H1 (cell line): ENCODE measurements around the gene OSBPL6.

Experiments used
- ATF3 ChIP-seq: IDR thresholded peaks from 2 replicates; pipeline ENCODE4 v1.6.1; 2011; ENCODE audit warnings: low read depth, mild to moderate bottlenecking, low read length; ENCODE audit not compliant: insufficient read depth
- CEBPB ChIP-seq: IDR thresholded peaks from 2 replicates; pipeline ENCODE4 v1.6.1; 2012; ENCODE audit warnings: low read depth, low read length
- GABPA ChIP-seq: IDR thresholded peaks from 2 replicates; pipeline ENCODE4 v1.6.1; 2011; ENCODE audit warnings: mild to moderate bottlenecking, low read length, moderate library complexity, borderline replicate concordance; ENCODE audit not compliant: insufficient read depth
- HDAC2 ChIP-seq, 2 experiments: fragments of 300-600 bp in 1 of 2; sonication (generic) in 1 of 2; IDR thresholded peaks; 2 replicates each; pipeline ENCODE4 v1.6.1; 2011 to 2012; ENCODE audit warnings: low read depth in 2 of 2, low read length in 2 of 2, mild to moderate bottlenecking in 2 of 2, moderate library complexity in 2 of 2, borderline replicate concordance in 1 of 2, inconsistent platforms in 1 of 2
- JUN ChIP-seq: IDR thresholded peaks from 2 replicates; pipeline ENCODE4 v1.6.1; 2011; ENCODE audit warnings: low read depth, mild to moderate bottlenecking, improper control_type of control experiment, low read length
- KDM1A ChIP-seq: fragments of 200-600, 300-600 bp; sonication (generic); IDR thresholded peaks from 2 replicates; pipeline ENCODE4 v1.7.1; 2016; ENCODE audit warnings: mild to moderate bottlenecking, low read length, borderline replicate concordance
- POLR2A ChIP-seq, 2 experiments: IDR thresholded peaks; 1 replicate in 1 of 2; 2 replicates in 1 of 2; pipeline ENCODE4 v1.6.1; 2011; ENCODE audit warnings: low read depth in 2 of 2, low read length in 2 of 2, mild to moderate bottlenecking in 2 of 2; ENCODE audit errors: control extremely low read depth in 1 of 2
- POLR2AphosphoS5 ChIP-seq: IDR thresholded peaks from 2 replicates; pipeline ENCODE4 v1.6.1; 2011; ENCODE audit warnings: low read depth, low read length
- SP1 ChIP-seq: IDR thresholded peaks from 2 replicates; pipeline ENCODE4 v1.6.1; 2011; ENCODE audit warnings: low read depth, low read length
- SP2 ChIP-seq: IDR thresholded peaks from 2 replicates; pipeline ENCODE4 v1.6.1; 2012; ENCODE audit warnings: mild to moderate bottlenecking, low read length, inconsistent platforms
- TF ChIP-seq, protein P1 (sequence below), 3 experiments: IDR thresholded peaks; 1 replicate in 2 of 3; 2 replicates in 1 of 3; pipeline versions ENCODE4 v1.5.1 to v1.6.1; 2011; ENCODE audit warnings: low read length in 3 of 3, mild to moderate bottlenecking in 3 of 3, inconsistent platforms in 2 of 3, low read depth in 1 of 3, moderate library complexity in 1 of 3; ENCODE audit not compliant: insufficient read depth in 1 of 3; ENCODE audit errors: control extremely low read depth in 1 of 3

GRCh38 chr2:178295906-178296305, 101.6 kb downstream of the OSBPL6 start:
- no peak for TF ChIP-seq POLR2A (IDR thresholded peaks at IDR 0.05; ENCODE audit: control extremely low read depth in 1 of 2, low read depth in 2 of 2, low read length in 2 of 2)
- TF ChIP-seq CEBPB: no peak
- no peak for TF ChIP-seq SP1
- TF ChIP-seq GABPA: no peak
- no peak for TF ChIP-seq SP2
- TF ChIP-seq, protein P1, sequence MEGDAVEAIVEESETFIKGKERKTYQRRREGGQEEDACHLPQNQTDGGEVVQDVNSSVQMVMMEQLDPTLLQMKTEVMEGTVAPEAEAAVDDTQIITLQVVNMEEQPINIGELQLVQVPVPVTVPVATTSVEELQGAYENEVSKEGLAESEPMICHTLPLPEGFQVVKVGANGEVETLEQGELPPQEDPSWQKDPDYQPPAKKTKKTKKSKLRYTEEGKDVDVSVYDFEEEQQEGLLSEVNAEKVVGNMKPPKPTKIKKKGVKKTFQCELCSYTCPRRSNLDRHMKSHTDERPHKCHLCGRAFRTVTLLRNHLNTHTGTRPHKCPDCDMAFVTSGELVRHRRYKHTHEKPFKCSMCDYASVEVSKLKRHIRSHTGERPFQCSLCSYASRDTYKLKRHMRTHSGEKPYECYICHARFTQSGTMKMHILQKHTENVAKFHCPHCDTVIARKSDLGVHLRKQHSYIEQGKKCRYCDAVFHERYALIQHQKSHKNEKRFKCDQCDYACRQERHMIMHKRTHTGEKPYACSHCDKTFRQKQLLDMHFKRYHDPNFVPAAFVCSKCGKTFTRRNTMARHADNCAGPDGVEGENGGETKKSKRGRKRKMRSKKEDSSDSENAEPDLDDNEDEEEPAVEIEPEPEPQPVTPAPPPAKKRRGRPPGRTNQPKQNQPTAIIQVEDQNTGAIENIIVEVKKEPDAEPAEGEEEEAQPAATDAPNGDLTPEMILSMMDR (IDR thresholded peaks at IDR 0.05; ENCODE audit: control extremely low read depth in 1 of 3, insufficient read depth in 1 of 3, low read depth in 1 of 3, low read length in 3 of 3): no peak
- no peak for TF ChIP-seq JUN
- TF ChIP-seq POLR2AphosphoS5: no peak
- TF ChIP-seq ATF3: no peak
- no peak for TF ChIP-seq HDAC2 (IDR thresholded peaks at IDR 0.05; ENCODE audit: borderline replicate concordance in 1 of 2, low read depth in 2 of 2, low read length in 2 of 2)
- TF ChIP-seq KDM1A: no peak
